PC-9 (cell line): ENCODE results near the gene CALN1. TPM values are rescaled to one million over a fixed set of nuclear protein-coding genes. Genes with fewer than 3 reads are reported as not detected.

Experiments used
- BruUV-seq: library from RNA; stranded (reverse); fragments of 400-500 nt; replicated peaks from 2 replicates; lab custom pipeline; 2021; lab: Mats Ljungman, UMichigan
- CTCF ChIA-PET: fragments of 300-600 bp; sonication (Branson Sonifier 250); formaldehyde crosslinking; loops from one replicate; lab custom pipeline; 2022; ENCODE audit warnings: antibody characterized with exemption; lab: Charles Lee
- POLR2A ChIA-PET: fragments of 300-600 bp; sonication (Branson Sonifier 250); formaldehyde crosslinking; loops from one replicate; lab custom pipeline; 2022; ENCODE audit warnings: antibody characterized with exemption; ENCODE audit not compliant: unreplicated experiment; lab: Charles Lee
- DNase-seq, 2 experiments: peaks; one replicate each; pipeline versions ENCODE4 v3.0.0 to v3.0.0-alpha.2; 2015 to 2022; ENCODE audit warnings: mixed read lengths in 1 of 2
- H2AFZ ChIP-seq: fragments of 200-600 bp; sonication (generic); 2 replicates; pipeline ENCODE4 v1.8.1; 2017; ENCODE audit warnings: antibody characterized with exemption
- H3F3A ChIP-seq: fragments of 200-600 bp; sonication (generic); 2 replicates; pipeline ENCODE4 v1.8.1; 2017; ENCODE audit warnings: antibody characterized with exemption, mild to moderate bottlenecking, low read depth; ENCODE audit not compliant: insufficient read depth
- H3K27ac ChIP-seq: fragments of 200-600 bp; sonication (generic); 2 replicates; pipeline ENCODE4 v1.6.1; 2016; ENCODE audit warnings: mixed run types
- H3K27me3 ChIP-seq: fragments of 200-600 bp; sonication (generic); 2 replicates; pipeline ENCODE4 v1.6.1; 2016; ENCODE audit warnings: low read depth, mixed run types; ENCODE audit not compliant: insufficient read depth
- H3K36me3 ChIP-seq: fragments of 200-600 bp; sonication (generic); 2 replicates; pipeline ENCODE4 v1.6.1; 2016; ENCODE audit warnings: low read depth, mixed run types
- H3K4me1 ChIP-seq: fragments of 200-600 bp; sonication (generic); replicated peaks from 2 replicates; pipeline ENCODE4 v1.6.1; 2016; ENCODE audit warnings: mixed run types; ENCODE audit not compliant: insufficient read depth
- H3K4me2 ChIP-seq: fragments of 200-600 bp; sonication (generic); 2 replicates; pipeline ENCODE4 v1.6.1; 2017; ENCODE audit warnings: mixed run types
- H3K4me3 ChIP-seq: fragments of 200-600 bp; sonication (generic); 2 replicates; pipeline ENCODE4 v1.6.1; 2016; ENCODE audit warnings: mixed run types
- H3K79me2 ChIP-seq: fragments of 200-600 bp; sonication (generic); 2 replicates; pipeline ENCODE4 v1.6.1; 2017; ENCODE audit warnings: low read depth, mixed run types
- H3K9me2 ChIP-seq: fragments of 200-600 bp; sonication (generic); 2 replicates; pipeline ENCODE4 v1.8.1; 2017; ENCODE audit warnings: mild to moderate bottlenecking; ENCODE audit not compliant: insufficient read depth
- H3K9me3 ChIP-seq: fragments of 200-600 bp; sonication (generic); 2 replicates; pipeline ENCODE4 v1.8.1; 2016; ENCODE audit warnings: low read depth; ENCODE audit not compliant: insufficient read depth
- H4K20me1 ChIP-seq: fragments of 200-600 bp; sonication (generic); 2 replicates; pipeline ENCODE4 v1.8.1; 2017; ENCODE audit not compliant: insufficient read depth
- CTCF ChIP-seq: fragments of 200-600 bp; sonication (generic); conservative IDR thresholded peaks from 2 replicates; pipeline ENCODE4 v1.6.1; 2017; ENCODE audit warnings: mixed run types, antibody characterized with exemption, mild to moderate bottlenecking, moderate library complexity
- EZH2 ChIP-seq: fragments of 200-600 bp; sonication (generic); IDR thresholded peaks from 2 replicates; pipeline ENCODE4 v1.8.0; 2017; ENCODE audit warnings: antibody characterized with exemption, low read depth
- intact Hi-C: fragments of 100-400 bp; cut with micrococcal nuclease; formaldehyde crosslinking; loops from one replicate; pipeline ENCODE4 v1.10.0; 2022; ENCODE audit not compliant: unreplicated experiment
- total RNA-seq: library from RNA; stranded (reverse); gene quantifications from 2 replicates; pipeline ENCODE4 v1.2.3, GENCODE V29; 2021

Gene CALN1
- total RNA-seq, 1 experiment from 2014 or later: not detected

- no peaks in the 10 kb centered on the region for H3F3A ChIP-seq
- CTCF ChIA-PET: interaction anchor here (0.6 kb wide), 1 partner anchor 275 kb away, joined by 4 read pairs; no protein-coding TSS in a partner anchor
- no peaks in the 10 kb centered on the region for H3K36me3 ChIP-seq
- H4K20me1 ChIP-seq: no peaks in the 10 kb centered on the region
- DNase-seq: no peak
- no peak overlapping the region for H3K27ac ChIP-seq
- POLR2A ChIA-PET: no interaction called here
- no peaks in the 10 kb centered on the region for H3K9me3 ChIP-seq
- no peak overlapping the region for H3K4me3 ChIP-seq
- H3K9me2 ChIP-seq: no peaks in the 10 kb centered on the region
- TF ChIP-seq EZH2 (no peak), CTCF (no peak)
- no peak overlapping the region for H3K4me2 ChIP-seq
- peaks cover 93% of the 10 kb centered on the region for H3K27me3 ChIP-seq
- no TSS peak for BruUV-seq
- H2AFZ ChIP-seq: no peak overlapping the region
- no peaks in the 10 kb centered on the region for H3K4me1 ChIP-seq
- H3K79me2 ChIP-seq: no peaks in the 10 kb centered on the region
- intact Hi-C loops: no loop called here
These were observed 32.9 kb upstream of the CALN1 start for GRCh38 chr7:72445075-72445474.

DNA sequence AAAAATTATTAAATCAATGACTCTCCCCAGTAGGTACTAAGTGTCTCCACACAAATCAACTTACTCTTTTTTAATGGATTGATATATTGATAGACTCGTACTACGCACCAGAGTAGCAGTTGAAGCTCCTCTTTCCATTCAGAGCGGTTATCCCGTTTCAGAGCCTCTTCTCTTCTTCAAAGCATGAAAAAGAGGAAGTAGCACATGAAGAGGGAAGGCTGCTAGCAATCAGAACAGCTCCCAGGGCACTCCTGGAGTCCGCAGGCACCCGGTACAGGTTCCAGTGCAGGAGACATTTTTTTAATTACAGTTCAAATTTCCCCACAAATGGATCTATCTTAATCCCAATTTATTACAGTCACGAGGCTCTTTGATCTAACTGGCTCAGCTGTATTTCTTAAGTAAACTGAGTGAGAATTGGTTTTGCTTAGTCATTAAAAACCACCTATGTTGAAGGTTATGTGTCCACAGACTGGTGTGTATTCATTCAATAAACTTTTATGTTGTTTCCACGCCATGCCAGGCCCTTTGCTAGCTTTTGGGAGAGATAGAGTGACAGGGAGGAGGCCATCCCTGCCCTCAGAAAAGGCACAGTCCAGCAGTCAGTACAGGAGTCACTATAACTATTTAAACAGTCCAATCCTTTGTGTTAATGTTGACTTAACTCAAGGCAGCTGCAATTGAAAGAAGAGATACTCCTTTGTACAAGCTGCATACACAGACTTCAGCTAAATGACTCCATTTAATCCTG lies 32.1 kb upstream of the CALN1 start:
- Histone ChIP-seq H3K27ac (no peak overlapping the region), H3K9me3 (no peaks in the 10 kb centered on the region), H3K36me3 (no peaks in the 10 kb centered on the region), H3K9me2 (no peaks in the 10 kb centered on the region), H2AFZ (no peak overlapping the region), H3K4me2 (no peak overlapping the region), H4K20me1 (no peaks in the 10 kb centered on the region), H3F3A (no peaks in the 10 kb centered on the region), H3K79me2 (no peaks in the 10 kb centered on the region), H3K4me1 (no peaks in the 10 kb centered on the region), H3K27me3 (peaks cover 95% of the 10 kb centered on the region), H3K4me3 (no peak overlapping the region)
- BruUV-seq: no TSS peak
- ChIA-PET CTCF (interaction anchor here (0.6 kb wide), 1 partner anchor 275 kb away, joined by 4 read pairs; no protein-coding TSS in a partner anchor), POLR2A (no interaction called here)
- TF ChIP-seq CTCF (no peak), EZH2 (no peak)
- no peak for DNase-seq
- intact Hi-C loops: no loop called here

GRCh38 chr7:72441791-72442190 lies 29.7 kb upstream of the CALN1 start:
- ChIA-PET POLR2A (no interaction called here), CTCF (no interaction called here)
- Histone ChIP-seq H3K36me3 (no peaks in the 10 kb centered on the region), H2AFZ (no peak overlapping the region), H3K9me2 (no peaks in the 10 kb centered on the region), H3K27ac (no peak overlapping the region), H3K79me2 (no peaks in the 10 kb centered on the region), H4K20me1 (no peaks in the 10 kb centered on the region), H3K27me3 (peaks cover 92% of the 10 kb centered on the region), H3K4me2 (no peak overlapping the region), H3F3A (no peaks in the 10 kb centered on the region), H3K9me3 (no peaks in the 10 kb centered on the region), H3K4me1 (no peaks in the 10 kb centered on the region), H3K4me3 (no peak overlapping the region)
- TF ChIP-seq CTCF (no peak), EZH2 (no peak)
- no TSS peak for BruUV-seq
- no peak for DNase-seq
- intact Hi-C loops: no loop called here
